ENCODE measurements around the gene WBP2NL.

Gene WBP2NL

DNA sequence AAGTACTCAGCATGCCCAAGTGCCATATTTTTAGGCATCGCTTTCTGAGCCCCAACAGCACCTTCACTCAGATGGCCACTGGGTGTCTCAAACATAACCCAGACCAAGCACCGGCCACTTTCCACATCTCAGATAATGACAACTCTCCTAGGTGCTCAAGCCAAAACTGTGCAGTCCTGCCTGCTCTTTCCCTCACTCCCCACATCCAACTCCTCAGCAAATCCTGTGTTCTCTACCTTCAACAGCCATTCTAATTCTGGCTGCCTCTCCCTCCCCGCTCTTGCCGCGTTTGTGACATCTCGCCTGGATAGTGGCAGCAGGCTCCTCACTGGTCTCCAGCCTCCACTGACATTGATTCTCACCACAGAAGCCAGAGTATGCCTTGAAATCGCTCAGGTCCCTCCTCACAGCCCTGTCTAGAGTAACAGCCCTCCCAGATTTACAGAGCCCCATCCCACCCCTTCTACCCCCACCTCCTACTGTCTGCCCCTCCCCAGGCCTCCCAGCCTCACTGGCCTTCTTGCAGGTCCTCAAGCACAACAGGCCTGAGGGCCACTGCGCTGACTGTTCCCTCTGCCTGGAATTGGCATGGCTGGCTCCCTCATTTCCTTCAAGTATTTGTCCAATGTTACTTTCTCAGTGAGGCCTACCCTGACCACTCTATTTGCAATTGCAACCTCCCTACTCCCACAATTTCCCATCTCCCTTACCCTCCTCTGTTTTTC, 74.2 kb downstream of the WBP2NL start:
- DNase-seq (ENCODE audit: low read depth in 2 of 2): no peak

DNA sequence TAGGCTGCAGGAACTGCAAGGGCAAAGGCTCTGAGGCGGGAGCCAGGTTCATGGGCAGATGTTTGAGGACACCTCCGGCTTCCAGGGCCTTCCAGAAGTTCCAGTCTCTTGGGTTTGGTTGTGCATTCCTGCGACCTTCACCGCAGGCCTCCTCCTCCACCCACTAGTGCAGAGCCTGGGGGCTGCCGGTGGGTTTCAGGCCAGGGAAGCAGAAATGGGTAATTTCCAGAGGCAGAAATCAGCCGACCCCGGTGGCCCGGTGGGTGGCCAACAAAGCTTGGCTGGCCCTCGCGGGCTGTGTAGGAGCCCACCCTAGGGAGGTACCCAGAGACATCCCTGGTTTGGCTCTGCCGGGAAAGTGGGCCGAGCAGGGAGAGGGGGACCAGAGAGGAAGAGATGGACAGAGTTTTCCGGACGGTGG, 75.0 kb downstream of the WBP2NL start:
- DNase-seq (ENCODE audit: low read depth in 2 of 2): no peak

DNA sequence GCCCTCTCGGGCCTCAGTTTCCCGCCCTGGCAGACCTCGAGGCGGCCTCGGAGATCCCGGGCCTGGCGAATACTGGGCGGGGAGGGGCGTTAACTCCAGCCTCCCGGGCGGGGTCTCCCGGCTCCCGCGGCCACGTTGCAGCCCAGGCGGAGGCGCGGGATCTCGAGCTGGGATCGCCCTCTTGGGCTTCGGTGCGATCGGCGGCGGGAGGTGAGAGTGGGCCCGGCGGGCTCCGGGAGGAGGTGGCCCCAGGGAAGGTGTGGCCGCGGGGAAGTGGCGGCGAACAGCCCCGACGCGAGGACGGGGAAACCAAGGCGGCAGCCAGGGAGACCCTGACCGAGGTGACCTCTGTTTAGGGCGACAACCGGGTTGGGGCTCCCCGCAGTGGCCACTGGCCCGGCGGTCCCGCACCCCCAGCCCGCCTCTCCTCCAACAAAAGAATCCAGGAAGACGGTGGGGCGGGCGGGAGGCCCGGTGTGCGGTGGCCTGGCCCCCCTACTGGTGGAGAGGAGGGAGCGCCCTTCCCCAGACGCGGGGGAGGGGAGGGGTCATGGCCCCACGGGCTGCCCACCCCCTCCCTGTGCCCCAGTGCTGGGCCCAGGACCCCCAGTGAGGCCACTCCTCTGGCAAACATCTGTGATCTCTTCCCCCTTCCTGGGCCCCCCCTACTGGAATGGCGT, 75.7 kb downstream of the WBP2NL start, which contains the start of gene PHETA2:
Gene PHETA2, plus strand, starts transcription at position 117 of the 680 bp plus-strand sequence. CDS start 3,046 bp downstream, outside the sequence.
- no peak for DNase-seq (ENCODE audit: low read depth in 2 of 2)

DNA sequence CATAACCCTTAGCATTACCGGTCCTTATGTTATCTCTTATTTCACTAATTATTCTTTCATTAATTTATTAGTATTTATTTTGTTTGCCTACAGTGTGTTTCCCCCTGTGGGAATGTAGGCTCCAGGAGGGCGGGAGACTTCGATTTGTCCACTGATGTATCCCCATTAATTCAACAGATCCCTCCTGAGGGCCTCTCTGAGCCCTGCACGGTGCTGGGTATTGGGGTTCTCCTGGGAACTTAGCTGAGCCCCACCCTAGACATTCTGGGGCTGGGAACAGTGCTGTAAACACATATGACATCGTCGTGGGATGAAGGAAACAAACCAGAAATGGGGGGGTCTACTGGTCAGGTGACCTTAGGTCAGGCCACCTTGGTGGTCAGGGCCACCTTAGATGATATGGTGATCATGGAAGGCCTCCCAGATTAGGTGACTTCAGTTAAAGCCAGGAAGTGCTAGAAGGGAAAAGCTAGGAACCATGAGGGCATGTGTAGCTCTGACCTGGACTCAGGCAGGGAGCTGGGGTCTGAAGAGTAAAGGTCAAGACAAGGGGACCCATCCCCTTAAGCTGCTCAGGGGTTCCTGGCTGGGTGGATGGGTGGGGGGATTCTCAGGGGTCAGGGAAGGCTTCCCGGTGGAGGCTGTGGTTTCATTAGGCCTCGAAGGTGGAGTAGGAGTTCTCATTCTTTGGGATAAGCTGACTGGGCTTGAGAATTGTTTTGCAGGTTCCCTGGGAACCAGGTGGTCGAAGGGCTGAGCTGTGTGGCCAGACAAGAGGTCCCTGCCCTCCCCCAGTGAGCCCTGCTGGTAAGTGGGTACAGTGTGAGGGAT, 76.5 kb downstream of the WBP2NL start:
- DNase-seq (ENCODE audit: low read depth in 2 of 2): no peak

DNA sequence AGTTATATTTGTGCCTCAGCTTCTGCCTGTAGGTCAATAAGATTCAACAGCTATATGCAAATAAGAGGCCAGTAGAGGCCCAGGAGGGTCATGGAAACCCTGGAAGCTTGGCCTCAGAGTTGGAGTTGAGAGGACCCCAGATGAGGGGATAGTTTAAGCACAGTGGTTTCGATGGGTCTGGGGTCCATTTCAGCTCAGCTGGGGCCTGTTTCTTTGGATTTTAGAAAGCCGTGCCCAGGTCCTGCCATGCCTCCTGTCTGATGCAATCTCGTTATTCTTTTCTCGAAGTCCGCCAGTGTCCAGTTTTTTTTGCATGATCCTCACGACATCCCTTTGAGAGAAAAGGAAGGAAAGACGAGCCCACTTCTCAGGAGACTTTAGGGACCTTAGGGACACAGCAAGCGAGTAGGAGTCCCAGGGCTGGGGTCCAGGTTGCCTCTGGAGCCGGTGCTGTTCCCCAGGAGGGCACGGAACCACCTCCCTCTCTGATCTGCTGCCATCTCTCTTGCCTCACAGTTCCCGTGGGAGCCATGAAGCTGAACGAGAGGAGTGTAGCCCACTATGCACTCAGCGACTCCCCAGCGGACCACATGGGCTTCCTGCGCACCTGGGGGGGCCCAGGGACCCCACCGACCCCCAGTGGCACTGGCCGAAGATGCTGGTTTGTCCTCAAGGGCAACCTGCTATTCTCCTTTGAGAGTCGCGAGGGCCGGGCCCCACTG, 78.3 kb downstream of the WBP2NL start:
- DNase-seq (ENCODE audit: low read depth in 2 of 2): no peak

DNA sequence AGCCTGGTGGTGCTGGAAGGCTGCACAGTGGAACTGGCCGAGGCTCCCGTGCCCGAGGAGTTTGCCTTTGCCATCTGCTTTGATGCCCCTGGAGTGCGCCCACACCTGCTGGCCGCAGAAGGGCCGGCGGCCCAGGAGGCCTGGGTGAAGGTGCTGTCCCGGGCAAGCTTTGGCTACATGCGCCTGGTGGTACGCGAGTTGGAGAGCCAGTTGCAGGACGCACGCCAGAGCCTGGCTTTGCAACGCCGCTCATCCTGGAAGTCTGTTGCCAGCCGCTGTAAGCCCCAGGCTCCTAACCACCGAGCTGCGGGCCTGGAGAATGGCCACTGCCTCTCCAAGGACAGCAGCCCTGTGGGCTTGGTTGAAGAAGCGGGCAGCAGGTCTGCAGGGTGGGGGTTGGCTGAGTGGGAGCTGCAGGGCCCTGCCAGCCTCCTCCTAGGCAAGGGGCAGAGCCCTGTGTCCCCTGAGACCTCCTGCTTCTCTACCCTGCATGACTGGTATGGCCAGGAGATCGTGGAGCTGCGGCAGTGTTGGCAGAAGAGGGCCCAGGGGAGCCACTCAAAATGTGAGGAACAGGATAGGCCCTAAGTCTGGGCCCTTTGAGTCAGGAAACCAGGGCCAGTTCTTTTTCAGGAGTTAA, 79.0 kb downstream of the WBP2NL start:
- no peak for DNase-seq (ENCODE audit: low read depth in 2 of 2)
